Mucosa of rectum (tissue), 2 donors: ENCODE data around the gene C10orf90.
A peak's percentile ranks its signal among the peaks of the same experiment; 100 is the strongest.
"Not testable (repeated sequence)": the region's sequence is repeated elsewhere in the genome, so short reads cannot be mapped to it uniquely, and the experiment has no call there.

ENCODE experiments used
- H3K27ac ChIP-seq, 2 donors: one replicate each; pipeline ENCODE4 v1.7.0; 2013; ENCODE audit warnings: inconsistent platforms in 2 of 2, low read depth in 2 of 2, low read length in 2 of 2
- H3K27me3 ChIP-seq, 2 donors: one replicate each; pipeline ENCODE4 v1.7.0; 2013; ENCODE audit warnings: low read length in 2 of 2; ENCODE audit not compliant: control insufficient read depth in 2 of 2, insufficient read depth in 2 of 2
- H3K36me3 ChIP-seq, 2 donors: one replicate each; pipeline ENCODE4 v1.7.0; 2013; ENCODE audit warnings: low read length in 2 of 2; ENCODE audit not compliant: control insufficient read depth in 2 of 2, insufficient read depth in 2 of 2
- H3K4me1 ChIP-seq, 2 donors: one replicate each; pipeline ENCODE4 v1.7.0; 2013; ENCODE audit warnings: low read length in 2 of 2, mild to moderate bottlenecking in 1 of 2; ENCODE audit not compliant: control insufficient read depth in 2 of 2, insufficient read depth in 2 of 2
- H3K4me3 ChIP-seq, 2 donors: one replicate each; pipeline ENCODE4 v1.7.0; 2013; ENCODE audit warnings: low read length in 2 of 2
- H3K9ac ChIP-seq, 2 donors: one replicate each; pipeline ENCODE4 v1.7.0; 2013; ENCODE audit warnings: low read length in 2 of 2, low read depth in 1 of 2, mild to moderate bottlenecking in 1 of 2
- H3K9me3 ChIP-seq, 2 donors: one replicate each; pipeline ENCODE4 v1.7.0; 2013; ENCODE audit warnings: low read length in 2 of 2; ENCODE audit not compliant: control insufficient read depth in 2 of 2
- donor health status: healthy.
- donor health status: Normal muscosa, but diverticular disease.

C10orf90 gene

GRCh38 chr10:126390324-126390723 is 280.2 kb downstream of the C10orf90 start:
- Histone ChIP-seq H3K9me3 (no peaks in the 10 kb centered on the region), H3K9ac (no peak overlapping the region), H3K4me3 (no peak overlapping the region), H3K36me3 (no peaks in the 10 kb centered on the region), H3K4me1 (peaks cover 4 to 9% of the 10 kb centered on the region in 2 donors), H3K27ac (no peak overlapping the region), H3K27me3 (peaks cover 10 to 22% of the 10 kb centered on the region in 2 donors)

- H3K9ac ChIP-seq: peak within 1 kb of the TSS in 1 of 2 donors; percentile 33
- H3K9me3 ChIP-seq: no peaks in the 10 kb centered on the region
- H3K4me3 ChIP-seq: peak within 1 kb of the TSS; percentile 60 to 64
- H3K36me3 ChIP-seq: no peaks in the 10 kb centered on the region
- H3K4me1 ChIP-seq: peaks cover 4 to 9% of the 10 kb centered on the region in 2 donors
- peaks cover 7 to 22% of the 10 kb centered on the region in 2 donors for H3K27me3 ChIP-seq
- no peak within 1 kb of the TSS for H3K27ac ChIP-seq
These were observed 282.3 kb downstream of the C10orf90 start, which contains the start of gene ADAM12 for GRCh38 chr10:126387931-126388911. ADAM12 (minus strand) TSS chr10:126388477; CDS start chr10:126388145, 332 bp downstream.

- Histone ChIP-seq H3K36me3 (no peaks in the 10 kb centered on the region), H3K9ac (peak overlapping the region in 1 of 2 donors; percentile 33), H3K4me3 (peak overlapping the region; percentile 60 to 64), H3K27me3 (peaks cover 7 to 22% of the 10 kb centered on the region in 2 donors), H3K27ac (no peak overlapping the region), H3K9me3 (no peaks in the 10 kb centered on the region), H3K4me1 (peaks cover 4 to 9% of the 10 kb centered on the region in 2 donors)
These were observed 283.2 kb downstream of the C10orf90 start for GRCh38 chr10:126387041-126387921.

GRCh38 chr10:126384269-126384873 is 286.1 kb downstream of the C10orf90 start:
- Histone ChIP-seq H3K36me3 (no peaks in the 10 kb centered on the region), H3K4me1 (peaks cover 4 to 9% of the 10 kb centered on the region in 2 donors), H3K9me3 (no peaks in the 10 kb centered on the region), H3K27ac (no peak overlapping the region), H3K9ac (no peak overlapping the region), H3K27me3 (peaks cover 0 to 15% of the 10 kb centered on the region in 2 donors), H3K4me3 (no peak overlapping the region)

- Histone ChIP-seq H3K27me3 (no peaks in the 10 kb centered on the region), H3K36me3 (no peaks in the 10 kb centered on the region), H3K4me3 (no peak overlapping the region), H3K9ac (no peak overlapping the region), H3K4me1 (peaks cover 2 to 10% of the 10 kb centered on the region in 2 donors), H3K27ac (no peak overlapping the region), H3K9me3 (no peaks in the 10 kb centered on the region)
These were observed 290.0 kb downstream of the C10orf90 start for GRCh38 chr10:126380352-126381076.

- not testable (repeated sequence) for H3K9ac ChIP-seq, H3K4me3 ChIP-seq, H3K27ac ChIP-seq, H3K9me3 ChIP-seq, H3K27me3 ChIP-seq, H3K36me3 ChIP-seq
- H3K4me1 ChIP-seq: peaks cover 4 to 16% of the 10 kb centered on the region in 2 donors
These were observed 291.3 kb downstream of the C10orf90 start for GRCh38 chr10:126379166-126379565.

GRCh38 chr10:126376956-126377355 is 293.5 kb downstream of the C10orf90 start:
- H3K4me1 ChIP-seq: peaks cover 18 to 33% of the 10 kb centered on the region in 2 donors
- H3K4me3 ChIP-seq: no peak overlapping the region
- no peaks in the 10 kb centered on the region for H3K27me3 ChIP-seq
- no peak overlapping the region for H3K9ac ChIP-seq
- no peaks in the 10 kb centered on the region for H3K9me3 ChIP-seq
- H3K27ac ChIP-seq: no peak overlapping the region
- no peaks in the 10 kb centered on the region for H3K36me3 ChIP-seq

- Histone ChIP-seq H3K9me3 (no peaks in the 10 kb centered on the region), H3K4me3 (no peak overlapping the region), H3K36me3 (no peaks in the 10 kb centered on the region), H3K27ac (peak overlapping the region in 1 of 2 donors; percentile 60), H3K4me1 (peaks cover 22 to 41% of the 10 kb centered on the region in 2 donors), H3K9ac (no peak overlapping the region), H3K27me3 (no peaks in the 10 kb centered on the region)
These were observed 294.5 kb downstream of the C10orf90 start for GRCh38 chr10:126375926-126376554.

GRCh38 chr10:126375299-126375698 is 295.2 kb downstream of the C10orf90 start:
- Histone ChIP-seq H3K27ac (no peak overlapping the region), H3K9ac (no peak overlapping the region), H3K9me3 (no peaks in the 10 kb centered on the region), H3K36me3 (no peaks in the 10 kb centered on the region), H3K4me1 (peaks cover 22 to 43% of the 10 kb centered on the region in 2 donors), H3K4me3 (no peak overlapping the region), H3K27me3 (no peaks in the 10 kb centered on the region)
